ENCODE measurements around the gene USP34. TPM values are rescaled to one million over a fixed set of nuclear protein-coding genes. Genes with fewer than 3 reads are reported as not detected.

USP34 gene
- total RNA-seq, 5 donors from 2014 or later (not counting 1 experiment from before 2014, with no cell fraction given) = 118 to 193 (median 132) TPM

- POLR2A ChIA-PET = no interaction called here
- ATAC-seq (replicated peaks in 1 of 4) (no peak), DNase-seq (no peak)
- Histone ChIP-seq H3K4me1 (ENCODE audit: control insufficient read depth in 1 of 2, extremely low read depth in 1 of 2, insufficient read depth in 2 of 2, low read length in 2 of 2) (peaks cover 0 to 3% of the 10 kb centered on the region in 2 experiments), H3K27me3 (replicated peaks in 1 of 2; ENCODE audit: control insufficient read depth in 2 of 2, extremely low read depth in 1 of 2, insufficient read depth in 2 of 2, low read length in 1 of 2) (no peaks in the 10 kb centered on the region), H3K36me3 (ENCODE audit: control insufficient read depth in 2 of 2, extremely low read depth in 1 of 2, insufficient read depth in 1 of 2, low read length in 1 of 2) (peaks cover 10 to 26% of the 10 kb centered on the region in 2 donors), H3K4me3 (ENCODE audit: control insufficient read depth in 1 of 2, extremely low read depth in 1 of 2, low read length in 1 of 2) (no peak overlapping the region), H3K27ac (ENCODE audit: low read length) (no peak overlapping the region), H3K9me3 (no peaks in the 10 kb centered on the region)
- CTCF ChIA-PET = no interaction called here
- WGBS (ENCODE audit: insufficient coverage) = 89% methylated on average over 4 of the region's 5 CpGs
- H3K27ac Mint-ChIP-seq = no peak overlapping the region
- H3K9me3 Mint-ChIP-seq = peaks cover 0 to 9% (median 8%) of the 10 kb centered on the region in 3 donors
- no peak overlapping the region for H3K4me3 Mint-ChIP-seq
- peaks cover 0 to 15% (median 6%) of the 10 kb centered on the region in 3 donors for H3K4me1 Mint-ChIP-seq
- peaks cover 61% of the 10 kb centered on the region for H3K36me3 Mint-ChIP-seq
- H3K27me3 Mint-ChIP-seq = no peaks in the 10 kb centered on the region
Measured at GRCh38 chr2:61162721-61163120, 308.2 kb downstream of the USP34 start.

GRCh38 chr2:61161888-61162287 is 309.0 kb downstream of the USP34 start, which contains the start of gene C2orf74:
Gene C2orf74 (plus strand): TSS chr2:61162188. CDS start chr2:61162515, 327 bp downstream.
- Mint-ChIP-seq H3K27ac (peak within 1 kb of the TSS in 1 of 2 donors; percentile 8), H3K36me3 (peaks cover 63% of the 10 kb centered on the region), H3K4me1 (peaks cover 0 to 15% (median 6%) of the 10 kb centered on the region in 3 donors), H3K9me3 (peaks cover 0 to 9% (median 8%) of the 10 kb centered on the region in 3 donors), H3K27me3 (no peaks in the 10 kb centered on the region), H3K4me3 (no peak within 1 kb of the TSS)
- CTCF ChIA-PET = no interaction called here
- whole genome bisulfite sequencing (ENCODE audit: insufficient coverage) = 86% methylated on average over 2 of the region's 5 CpGs
- ATAC-seq (replicated peaks in 1 of 4) (no peak), DNase-seq (no peak)
- no peak within 1 kb of the TSS for H3K27ac ChIP-seq (ENCODE audit: low read length)
- H3K36me3 ChIP-seq (ENCODE audit: control insufficient read depth in 2 of 2, extremely low read depth in 1 of 2, insufficient read depth in 1 of 2, low read length in 1 of 2) = peaks cover 10 to 30% of the 10 kb centered on the region in 2 donors
- no peaks in the 10 kb centered on the region for H3K27me3 ChIP-seq (replicated peaks in 1 of 2; ENCODE audit: control insufficient read depth in 2 of 2, extremely low read depth in 1 of 2, insufficient read depth in 2 of 2, low read length in 1 of 2)
- H3K4me1 ChIP-seq (ENCODE audit: control insufficient read depth in 1 of 2, extremely low read depth in 1 of 2, insufficient read depth in 2 of 2, low read length in 2 of 2) = peaks cover 0 to 3% of the 10 kb centered on the region in 2 experiments
- POLR2A ChIA-PET = interaction anchor here in 1 of 2 donors (0.6 kb wide), 1 partner anchor 274 kb away, joined by 5 read pairs; no protein-coding TSS in a partner anchor
- H3K9me3 ChIP-seq = no peaks in the 10 kb centered on the region
- H3K4me3 ChIP-seq (ENCODE audit: control insufficient read depth in 1 of 2, extremely low read depth in 1 of 2, low read length in 1 of 2) = no peak within 1 kb of the TSS

- H3K4me3 ChIP-seq (ENCODE audit: control insufficient read depth in 1 of 2, extremely low read depth in 1 of 2, low read length in 1 of 2) = no peak overlapping the region
- no peaks in the 10 kb centered on the region for H3K27me3 Mint-ChIP-seq
- 81% methylated on average over 3 of the region's 3 CpGs for WGBS (ENCODE audit: insufficient coverage)
- CTCF ChIA-PET = no interaction called here
- H3K9me3 ChIP-seq = no peaks in the 10 kb centered on the region
- peaks cover 6 to 14% of the 10 kb centered on the region in 2 donors for H3K36me3 ChIP-seq (ENCODE audit: control insufficient read depth in 2 of 2, extremely low read depth in 1 of 2, insufficient read depth in 1 of 2, low read length in 1 of 2)
- H3K9me3 Mint-ChIP-seq = peaks cover 0 to 9% (median 8%) of the 10 kb centered on the region in 3 donors
- no peak for ATAC-seq (replicated peaks in 1 of 4)
- H3K27ac ChIP-seq (ENCODE audit: low read length) = no peak overlapping the region
- H3K27me3 ChIP-seq (replicated peaks in 1 of 2; ENCODE audit: control insufficient read depth in 2 of 2, extremely low read depth in 1 of 2, insufficient read depth in 2 of 2, low read length in 1 of 2) = no peaks in the 10 kb centered on the region
- peaks cover 0 to 3% of the 10 kb centered on the region in 2 experiments for H3K4me1 ChIP-seq (ENCODE audit: control insufficient read depth in 1 of 2, extremely low read depth in 1 of 2, insufficient read depth in 2 of 2, low read length in 2 of 2)
- no peak overlapping the region for H3K4me3 Mint-ChIP-seq
- peaks cover 47% of the 10 kb centered on the region for H3K36me3 Mint-ChIP-seq
- no peak for DNase-seq
- POLR2A ChIA-PET = no interaction called here
- H3K27ac Mint-ChIP-seq = no peak overlapping the region
- H3K4me1 Mint-ChIP-seq = peaks cover 0 to 20% (median 6%) of the 10 kb centered on the region in 3 donors
Measured at GRCh38 chr2:61158356-61158955, 312.4 kb downstream of the USP34 start.

- Mint-ChIP-seq H3K4me3 (no peak overlapping the region), H3K9me3 (peaks cover 0 to 9% (median 8%) of the 10 kb centered on the region in 3 donors), H3K27ac (no peak overlapping the region), H3K27me3 (no peaks in the 10 kb centered on the region), H3K36me3 (peaks cover 40% of the 10 kb centered on the region), H3K4me1 (peaks cover 0 to 20% (median 6%) of the 10 kb centered on the region in 3 donors)
- CTCF ChIA-PET = no interaction called here
- H3K27ac ChIP-seq (ENCODE audit: low read length) = no peak overlapping the region
- no peak overlapping the region for H3K4me3 ChIP-seq (ENCODE audit: control insufficient read depth in 1 of 2, extremely low read depth in 1 of 2, low read length in 1 of 2)
- peaks cover 0 to 2% of the 10 kb centered on the region in 2 experiments for H3K4me1 ChIP-seq (ENCODE audit: control insufficient read depth in 1 of 2, extremely low read depth in 1 of 2, insufficient read depth in 2 of 2, low read length in 2 of 2)
- no peaks in the 10 kb centered on the region for H3K9me3 ChIP-seq
- no peak for ATAC-seq (replicated peaks in 1 of 4)
- no peak for DNase-seq
- H3K27me3 ChIP-seq (replicated peaks in 1 of 2; ENCODE audit: control insufficient read depth in 2 of 2, extremely low read depth in 1 of 2, insufficient read depth in 2 of 2, low read length in 1 of 2) = no peaks in the 10 kb centered on the region
- POLR2A ChIA-PET = interaction anchor here in 1 of 2 donors (0.6 kb wide), 1 partner anchor 128 kb away, joined by 3 read pairs; no protein-coding TSS in a partner anchor
- H3K36me3 ChIP-seq (ENCODE audit: control insufficient read depth in 2 of 2, extremely low read depth in 1 of 2, insufficient read depth in 1 of 2, low read length in 1 of 2) = peaks cover 3 to 8% of the 10 kb centered on the region in 2 donors
- 93% methylated on average over 3 of the region's 5 CpGs for WGBS (ENCODE audit: insufficient coverage)
Measured at GRCh38 chr2:61157371-61158003, 313.4 kb downstream of the USP34 start.

GRCh38 chr2:61151436-61151835 is 319.5 kb downstream of the USP34 start:
- Mint-ChIP-seq H3K36me3 (peaks cover 24% of the 10 kb centered on the region), H3K27ac (no peak overlapping the region), H3K4me3 (no peak overlapping the region), H3K4me1 (peaks cover 2 to 6% (median 5%) of the 10 kb centered on the region in 3 donors), H3K9me3 (no peaks in the 10 kb centered on the region), H3K27me3 (no peaks in the 10 kb centered on the region)
- ATAC-seq (replicated peaks in 1 of 4) (no peak), DNase-seq (no peak)
- ChIA-PET POLR2A (interaction anchor here in 1 of 2 donors (0.7 kb wide), 1 partner anchor 249 kb away, joined by 10 read pairs; no protein-coding TSS in a partner anchor), CTCF (interaction anchor here in 1 of 2 donors (0.6 kb wide), 1 partner anchor 15 kb away, joined by 3 read pairs; no protein-coding TSS in a partner anchor)
- H3K4me1 ChIP-seq (ENCODE audit: control insufficient read depth in 1 of 2, extremely low read depth in 1 of 2, insufficient read depth in 2 of 2, low read length in 2 of 2) = no peaks in the 10 kb centered on the region
- H3K27ac ChIP-seq (ENCODE audit: low read length) = no peak overlapping the region
- H3K4me3 ChIP-seq (ENCODE audit: control insufficient read depth in 1 of 2, extremely low read depth in 1 of 2, low read length in 1 of 2) = no peak overlapping the region
- peaks cover 0 to 21% of the 10 kb centered on the region in 2 donors for H3K36me3 ChIP-seq (ENCODE audit: control insufficient read depth in 2 of 2, extremely low read depth in 1 of 2, insufficient read depth in 1 of 2, low read length in 1 of 2)
- no peaks in the 10 kb centered on the region for H3K27me3 ChIP-seq (replicated peaks in 1 of 2; ENCODE audit: control insufficient read depth in 2 of 2, extremely low read depth in 1 of 2, insufficient read depth in 2 of 2, low read length in 1 of 2)
- no peaks in the 10 kb centered on the region for H3K9me3 ChIP-seq
- WGBS (ENCODE audit: insufficient coverage) = no CpG with 5 or more reads among the region's 1 CpG

- CTCF ChIA-PET = no interaction called here
- no peaks in the 10 kb centered on the region for H3K27me3 ChIP-seq (replicated peaks in 1 of 2; ENCODE audit: control insufficient read depth in 2 of 2, extremely low read depth in 1 of 2, insufficient read depth in 2 of 2, low read length in 1 of 2)
- no peak overlapping the region for H3K27ac Mint-ChIP-seq
- ATAC-seq (replicated peaks in 1 of 4) (no peak), DNase-seq (no peak)
- H3K36me3 Mint-ChIP-seq = peaks cover 19% of the 10 kb centered on the region
- H3K36me3 ChIP-seq (ENCODE audit: control insufficient read depth in 2 of 2, extremely low read depth in 1 of 2, insufficient read depth in 1 of 2, low read length in 1 of 2) = peaks cover 0 to 21% of the 10 kb centered on the region in 2 donors
- peaks cover 5 to 14% of the 10 kb centered on the region in 2 experiments for H3K4me1 ChIP-seq (ENCODE audit: control insufficient read depth in 1 of 2, extremely low read depth in 1 of 2, insufficient read depth in 2 of 2, low read length in 2 of 2)
- POLR2A ChIA-PET = no interaction called here
- H3K4me3 Mint-ChIP-seq = no peak overlapping the region
- no peaks in the 10 kb centered on the region for H3K9me3 ChIP-seq
- H3K27ac ChIP-seq (ENCODE audit: low read length) = no peak overlapping the region
- H3K9me3 Mint-ChIP-seq = no peaks in the 10 kb centered on the region
- peaks cover 6 to 19% (median 12%) of the 10 kb centered on the region in 3 donors for H3K4me1 Mint-ChIP-seq
- H3K4me3 ChIP-seq (ENCODE audit: control insufficient read depth in 1 of 2, extremely low read depth in 1 of 2, low read length in 1 of 2) = no peak overlapping the region
- WGBS (ENCODE audit: insufficient coverage) = 93% methylated on average over 2 of the region's 6 CpGs
- no peaks in the 10 kb centered on the region for H3K27me3 Mint-ChIP-seq
Measured at GRCh38 chr2:61149074-61149473, 321.8 kb downstream of the USP34 start.

Data from T-cell (primary cell).